Measurements from ENCODE around the gene GOLGA8O. TPM values are rescaled to one million over a fixed set of nuclear protein-coding genes. Genes with fewer than 3 reads are reported as not detected.

The GOLGA8O gene
- total RNA-seq, 1 experiment from 2014 or later = not detected

Small RNA genes within 50 kb of the gene (small RNA-seq; reads per million reads assigned to genes)
- gene AC135983.5 (0 reads per million in 2 experiments), gene RF00096 (0 reads per million in 2 experiments), gene RN7SL539P (0 reads per million in 2 experiments)

Other genes starting within 250 kb of the GOLGA8O start
- 0.13 and 0.40 TPM in 2 replicates for gene GOLGA8K, start 52.3 kb downstream of the GOLGA8O start, total RNA-seq (2014; rRNA removed; shearing (Covaris generic))
- 0.16 and 0.29 TPM in 2 replicates for gene GOLGA8N, start 137.8 kb upstream of the GOLGA8O start, total RNA-seq (2014; rRNA removed; shearing (Covaris generic))
- 17.7 and 27.0 TPM in 2 replicates for gene ARHGAP11A, start 159.9 kb upstream of the GOLGA8O start, total RNA-seq (2014; rRNA removed; shearing (Covaris generic))
- 1.3 TPM in 1 of 2 replicates, not detected in the other for gene SCG5, start 186.1 kb upstream of the GOLGA8O start, total RNA-seq (2014; rRNA removed; shearing (Covaris generic))